WTC11 (cell line): ENCODE data around the gene SLAMF1. TPM values are rescaled to one million over a fixed set of nuclear protein-coding genes. Genes with fewer than 3 reads are reported as not detected.

Experiments used
- ATAC-seq: fragments of 200-7000 bp; cut with Tn5 transposase; 2 replicates; pipeline ENCODE4 v1.10.0; 2021; ENCODE audit warnings: mild to moderate bottlenecking, moderate library complexity
- CTCF ChIA-PET: fragments of 300-600 bp; sonication (Branson Sonifier 250); formaldehyde crosslinking; loops from one replicate; lab custom pipeline; 2021; ENCODE audit warnings: antibody characterized with exemption; lab: Charles Lee
- POLR2A ChIA-PET: fragments of 350-600 bp; sonication (Branson Sonifier 250); formaldehyde crosslinking; loops from one replicate; lab custom pipeline; 2021; ENCODE audit warnings: antibody characterized with exemption; lab: Charles Lee
- DNase-seq: peaks from one replicate; pipeline ENCODE4 v3.0.0; 2021; ENCODE audit warnings: low spot score
- H3K27ac Mint-ChIP-seq: 2 replicates; pipeline ENCODE4 v1.8.0; 2021; ENCODE audit warnings: mixed read lengths
- H3K27me3 Mint-ChIP-seq: 2 replicates; pipeline ENCODE4 v1.8.0; 2021; ENCODE audit warnings: low read depth, mild to moderate bottlenecking, moderate library complexity, mixed read lengths
- H3K36me3 Mint-ChIP-seq: 2 replicates; pipeline ENCODE4 v1.8.0; 2021; ENCODE audit warnings: mixed read lengths
- H3K4me1 Mint-ChIP-seq: 2 replicates; pipeline ENCODE4 v1.8.0; 2022; ENCODE audit warnings: mixed read lengths
- H3K4me3 Mint-ChIP-seq: 2 replicates; pipeline ENCODE4 v1.8.0; 2021; ENCODE audit warnings: mild to moderate bottlenecking, moderate library complexity, mixed read lengths
- H3K9me3 Mint-ChIP-seq: 2 replicates; pipeline ENCODE4 v1.8.0; 2021; ENCODE audit warnings: mixed read lengths
- ARID4B ChIP-seq: sonication (generic); formaldehyde crosslinking; IDR thresholded peaks from 2 replicates; pipeline ENCODE4 v1.8.0; 2023; ENCODE audit warnings: missing genetic modification reagents, mild to moderate bottlenecking, borderline replicate concordance
- ATF1 ChIP-seq: sonication (generic); formaldehyde crosslinking; IDR thresholded peaks from 2 replicates; pipeline ENCODE4 v1.8.1; 2023; ENCODE audit warnings: mild to moderate bottlenecking, moderate library complexity, missing genetic modification reagents
- ATF3 ChIP-seq: sonication (generic); formaldehyde crosslinking; conservative IDR thresholded peaks from 2 replicates; pipeline ENCODE4 v1.8.1; 2022; ENCODE audit warnings: mild to moderate bottlenecking, missing genetic modification reagents
- CREM ChIP-seq: sonication (generic); formaldehyde crosslinking; IDR thresholded peaks from 2 replicates; pipeline ENCODE4 v1.8.1; 2022; ENCODE audit warnings: mild to moderate bottlenecking, missing genetic modification reagents, moderate library complexity
- EMX1 ChIP-seq: fragments of 250-450 bp; sonication (Bioruptor Pico); IDR thresholded peaks from 2 replicates; pipeline ENCODE4 v1.8.0; 2021; ENCODE audit warnings: mild to moderate bottlenecking
- ETV6 ChIP-seq: sonication (generic); formaldehyde crosslinking; IDR thresholded peaks from 2 replicates; pipeline ENCODE4 v1.8.1; 2022; ENCODE audit warnings: mild to moderate bottlenecking, missing genetic modification reagents
- FOXJ3 ChIP-seq: sonication (generic); formaldehyde crosslinking; IDR thresholded peaks from 2 replicates; pipeline ENCODE4 v1.9.0; 2021; ENCODE audit warnings: missing genetic modification reagents, mild to moderate bottlenecking, borderline replicate concordance
- FOXK1 ChIP-seq: sonication (generic); formaldehyde crosslinking; IDR thresholded peaks from 2 replicates; pipeline ENCODE4 v1.8.0; 2022; ENCODE audit warnings: mild to moderate bottlenecking, moderate library complexity, missing genetic modification reagents
- GRHL2 ChIP-seq: fragments of 250-450 bp; sonication (Bioruptor Pico); IDR thresholded peaks from 2 replicates; pipeline ENCODE4 v1.8.0; 2022; ENCODE audit warnings: mild to moderate bottlenecking, moderate library complexity; ENCODE audit not compliant: insufficient replicate concordance, severe bottlenecking
- GTF2I ChIP-seq: fragments of 250-450 bp; sonication (Bioruptor Pico); conservative IDR thresholded peaks from 2 replicates; pipeline ENCODE4 v1.4.0; 2021; ENCODE audit warnings: mild to moderate bottlenecking
- JAZF1 ChIP-seq: fragments of 250-450 bp; sonication (Bioruptor Pico); IDR thresholded peaks from 2 replicates; pipeline ENCODE4 v1.9.0; 2021; ENCODE audit warnings: moderate library complexity, mild to moderate bottlenecking, inconsistent platforms
- KAT7 ChIP-seq: sonication (generic); formaldehyde crosslinking; IDR thresholded peaks from 2 replicates; pipeline ENCODE4 v1.8.1; 2023; ENCODE audit warnings: missing genetic modification reagents, mild to moderate bottlenecking, borderline replicate concordance
- MYBL2 ChIP-seq: sonication (generic); formaldehyde crosslinking; IDR thresholded peaks from 2 replicates; pipeline ENCODE4 v1.8.1; 2023; ENCODE audit warnings: mild to moderate bottlenecking, moderate library complexity, missing genetic modification reagents
- NR1H2 ChIP-seq: sonication (generic); formaldehyde crosslinking; IDR thresholded peaks from 2 replicates; pipeline ENCODE4 v1.9.0; 2021; ENCODE audit warnings: mild to moderate bottlenecking, moderate library complexity, missing genetic modification reagents
- PRRX2 ChIP-seq: fragments of 250-450 bp; sonication (Bioruptor Pico); IDR thresholded peaks from 2 replicates; pipeline ENCODE4 v1.8.0; 2021; ENCODE audit warnings: mild to moderate bottlenecking
- RELA ChIP-seq: sonication (generic); formaldehyde crosslinking; IDR thresholded peaks from 2 replicates; pipeline ENCODE4 v1.8.1; 2022; ENCODE audit warnings: missing genetic modification reagents, mild to moderate bottlenecking, borderline replicate concordance
- TCF7 ChIP-seq: sonication (generic); formaldehyde crosslinking; IDR thresholded peaks from 2 replicates; pipeline ENCODE4 v1.8.0; 2022; ENCODE audit warnings: mild to moderate bottlenecking, low read depth, missing genetic modification reagents, moderate library complexity
- ZNF219 ChIP-seq: sonication (generic); formaldehyde crosslinking; IDR thresholded peaks from 2 replicates; pipeline ENCODE4 v1.8.0; 2023; ENCODE audit warnings: missing genetic modification reagents, mild to moderate bottlenecking, borderline replicate concordance
- ZNF263 ChIP-seq: sonication (generic); formaldehyde crosslinking; IDR thresholded peaks from 2 replicates; pipeline ENCODE4 v1.8.1; 2022; ENCODE audit warnings: low read depth, mild to moderate bottlenecking, moderate library complexity, missing genetic modification reagents
- ZNF317 ChIP-seq: sonication (generic); formaldehyde crosslinking; IDR thresholded peaks from 2 replicates; pipeline ENCODE4 v1.8.1; 2023; ENCODE audit warnings: low read depth, mild to moderate bottlenecking, moderate library complexity, missing genetic modification reagents, borderline replicate concordance
- ZNF416 ChIP-seq: fragments of 250-450 bp; sonication (Bioruptor Pico); IDR thresholded peaks from 2 replicates; pipeline ENCODE4 v1.9.0; 2021; ENCODE audit warnings: mild to moderate bottlenecking, inconsistent platforms
- total RNA-seq: library from RNA; stranded (reverse); gene quantifications from 3 replicates; pipeline ENCODE4 v1.2.3, GENCODE V29; 2021
- TF ChIP-seq, protein P1 (sequence below): sonication (generic); formaldehyde crosslinking; IDR thresholded peaks from 2 replicates; pipeline ENCODE4 v1.8.1; 2022; ENCODE audit warnings: mild to moderate bottlenecking, missing genetic modification reagents, moderate library complexity, borderline replicate concordance
- TF ChIP-seq, protein P2 (sequence below): sonication (generic); formaldehyde crosslinking; IDR thresholded peaks from 2 replicates; pipeline ENCODE4 v1.8.1; 2023; ENCODE audit warnings: mild to moderate bottlenecking, missing genetic modification reagents
- TF ChIP-seq, protein P3 (sequence below): sonication (generic); formaldehyde crosslinking; IDR thresholded peaks from 2 replicates; pipeline ENCODE4 v1.8.0; 2022; ENCODE audit warnings: mild to moderate bottlenecking, missing genetic modification reagents
- TF ChIP-seq, protein P4 (sequence below): sonication (generic); formaldehyde crosslinking; IDR thresholded peaks from 2 replicates; pipeline ENCODE4 v1.8.0; 2023; ENCODE audit warnings: mild to moderate bottlenecking, missing genetic modification reagents

SLAMF1 gene
- total RNA-seq, 1 experiment from 2014 or later: 0.15 TPM

DNA sequence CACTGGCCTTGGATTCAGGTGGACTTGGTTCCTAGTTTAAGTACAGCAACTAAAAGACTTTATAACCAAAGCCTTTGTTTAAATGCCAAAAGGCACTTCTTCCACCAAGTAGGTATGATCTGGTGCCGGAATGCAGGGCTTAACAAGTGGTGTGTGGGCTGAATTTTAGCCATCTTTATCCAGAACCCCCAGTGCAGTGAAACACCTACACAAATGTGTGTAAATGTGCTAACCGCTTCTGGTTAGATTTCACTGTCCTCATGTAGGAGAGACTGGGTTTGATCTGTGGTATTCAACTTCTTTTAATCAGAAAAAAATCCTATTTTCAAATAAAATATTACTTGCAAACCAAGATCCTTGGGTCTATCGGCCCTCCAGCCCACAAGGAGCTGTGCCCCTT lies 10.3 kb downstream of the SLAMF1 start:
- Mint-ChIP-seq H3K36me3 (no peaks in the 10 kb centered on the region), H3K27ac (no peak overlapping the region), H3K4me3 (no peak overlapping the region), H3K27me3 (peaks cover 19% of the 10 kb centered on the region), H3K4me1 (peaks cover 23% of the 10 kb centered on the region), H3K9me3 (peaks cover 4% of the 10 kb centered on the region)
- TF ChIP-seq, protein P1, sequence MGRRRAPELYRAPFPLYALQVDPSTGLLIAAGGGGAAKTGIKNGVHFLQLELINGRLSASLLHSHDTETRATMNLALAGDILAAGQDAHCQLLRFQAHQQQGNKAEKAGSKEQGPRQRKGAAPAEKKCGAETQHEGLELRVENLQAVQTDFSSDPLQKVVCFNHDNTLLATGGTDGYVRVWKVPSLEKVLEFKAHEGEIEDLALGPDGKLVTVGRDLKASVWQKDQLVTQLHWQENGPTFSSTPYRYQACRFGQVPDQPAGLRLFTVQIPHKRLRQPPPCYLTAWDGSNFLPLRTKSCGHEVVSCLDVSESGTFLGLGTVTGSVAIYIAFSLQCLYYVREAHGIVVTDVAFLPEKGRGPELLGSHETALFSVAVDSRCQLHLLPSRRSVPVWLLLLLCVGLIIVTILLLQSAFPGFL: no peak
- no peak for TF ChIP-seq EMX1 (CRISPR knock-in tag)
- TF ChIP-seq ZNF416 (CRISPR knock-in tag): no peak
- TF ChIP-seq ATF3: no peak
- no peak for TF ChIP-seq CREM (CRISPR knock-in tag)
- TF ChIP-seq, protein P2, sequence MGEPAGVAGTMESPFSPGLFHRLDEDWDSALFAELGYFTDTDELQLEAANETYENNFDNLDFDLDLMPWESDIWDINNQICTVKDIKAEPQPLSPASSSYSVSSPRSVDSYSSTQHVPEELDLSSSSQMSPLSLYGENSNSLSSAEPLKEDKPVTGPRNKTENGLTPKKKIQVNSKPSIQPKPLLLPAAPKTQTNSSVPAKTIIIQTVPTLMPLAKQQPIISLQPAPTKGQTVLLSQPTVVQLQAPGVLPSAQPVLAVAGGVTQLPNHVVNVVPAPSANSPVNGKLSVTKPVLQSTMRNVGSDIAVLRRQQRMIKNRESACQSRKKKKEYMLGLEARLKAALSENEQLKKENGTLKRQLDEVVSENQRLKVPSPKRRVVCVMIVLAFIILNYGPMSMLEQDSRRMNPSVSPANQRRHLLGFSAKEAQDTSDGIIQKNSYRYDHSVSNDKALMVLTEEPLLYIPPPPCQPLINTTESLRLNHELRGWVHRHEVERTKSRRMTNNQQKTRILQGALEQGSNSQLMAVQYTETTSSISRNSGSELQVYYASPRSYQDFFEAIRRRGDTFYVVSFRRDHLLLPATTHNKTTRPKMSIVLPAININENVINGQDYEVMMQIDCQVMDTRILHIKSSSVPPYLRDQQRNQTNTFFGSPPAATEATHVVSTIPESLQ (CRISPR knock-in tag): no peak
- TF ChIP-seq PRRX2 (CRISPR knock-in tag): no peak
- no peak for TF ChIP-seq FOXJ3 (CRISPR knock-in tag)
- TF ChIP-seq GTF2I: no peak
- no peak for TF ChIP-seq ZNF263 (CRISPR knock-in tag)
- no peak for TF ChIP-seq MYBL2 (CRISPR knock-in tag)
- TF ChIP-seq ATF1: no peak
- no peak for TF ChIP-seq RELA (CRISPR knock-in tag)
- TF ChIP-seq ZNF219 (CRISPR knock-in tag): no peak
- ChIA-PET CTCF (no interaction called here), POLR2A (no interaction called here)
- ATAC-seq (no peak), DNase-seq (no peak)

DNA sequence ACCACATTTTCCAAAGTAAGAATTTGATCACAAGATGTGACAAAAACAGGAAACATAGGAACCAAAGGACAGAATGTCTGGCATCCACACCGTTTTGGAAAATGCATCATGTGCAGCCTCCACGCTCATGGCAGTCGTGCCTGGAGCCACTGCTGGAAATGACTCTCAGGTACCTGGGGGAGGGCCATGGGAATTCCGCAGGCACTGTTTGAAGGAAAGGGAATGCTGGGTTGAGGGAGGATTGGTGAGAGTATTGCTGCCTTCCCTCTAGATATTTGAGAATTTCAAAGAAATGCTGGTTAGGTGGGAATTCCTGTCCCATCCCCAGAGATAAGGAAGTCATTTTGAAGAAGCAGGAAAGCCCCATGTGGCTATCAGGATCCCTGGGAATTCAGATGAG lies 10.8 kb downstream of the SLAMF1 start:
- H3K4me1 Mint-ChIP-seq: peaks cover 23% of the 10 kb centered on the region
- peaks cover 19% of the 10 kb centered on the region for H3K27me3 Mint-ChIP-seq
- H3K36me3 Mint-ChIP-seq: no peaks in the 10 kb centered on the region
- POLR2A ChIA-PET: no interaction called here
- H3K9me3 Mint-ChIP-seq: peaks cover 5% of the 10 kb centered on the region
- CTCF ChIA-PET: no interaction called here
- DNase-seq (no peak), ATAC-seq (no peak)
- no peak overlapping the region for H3K4me3 Mint-ChIP-seq
- H3K27ac Mint-ChIP-seq: no peak overlapping the region
- TF ChIP-seq JAZF1 (CRISPR knock-in tag) (no peak), TCF7 (CRISPR knock-in tag) (no peak), ZNF317 (no peak), NR1H2 (CRISPR knock-in tag) (no peak), KAT7 (no peak), ARID4B (no peak), FOXK1 (CRISPR knock-in tag) (no peak), ETV6 (CRISPR knock-in tag) (no peak), GRHL2 (CRISPR knock-in tag) (no peak)
- TF ChIP-seq, protein P3, sequence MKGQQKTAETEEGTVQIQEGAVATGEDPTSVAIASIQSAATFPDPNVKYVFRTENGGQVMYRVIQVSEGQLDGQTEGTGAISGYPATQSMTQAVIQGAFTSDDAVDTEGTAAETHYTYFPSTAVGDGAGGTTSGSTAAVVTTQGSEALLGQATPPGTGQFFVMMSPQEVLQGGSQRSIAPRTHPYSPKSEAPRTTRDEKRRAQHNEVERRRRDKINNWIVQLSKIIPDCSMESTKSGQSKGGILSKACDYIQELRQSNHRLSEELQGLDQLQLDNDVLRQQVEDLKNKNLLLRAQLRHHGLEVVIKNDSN: no peak
- TF ChIP-seq, protein P4, sequence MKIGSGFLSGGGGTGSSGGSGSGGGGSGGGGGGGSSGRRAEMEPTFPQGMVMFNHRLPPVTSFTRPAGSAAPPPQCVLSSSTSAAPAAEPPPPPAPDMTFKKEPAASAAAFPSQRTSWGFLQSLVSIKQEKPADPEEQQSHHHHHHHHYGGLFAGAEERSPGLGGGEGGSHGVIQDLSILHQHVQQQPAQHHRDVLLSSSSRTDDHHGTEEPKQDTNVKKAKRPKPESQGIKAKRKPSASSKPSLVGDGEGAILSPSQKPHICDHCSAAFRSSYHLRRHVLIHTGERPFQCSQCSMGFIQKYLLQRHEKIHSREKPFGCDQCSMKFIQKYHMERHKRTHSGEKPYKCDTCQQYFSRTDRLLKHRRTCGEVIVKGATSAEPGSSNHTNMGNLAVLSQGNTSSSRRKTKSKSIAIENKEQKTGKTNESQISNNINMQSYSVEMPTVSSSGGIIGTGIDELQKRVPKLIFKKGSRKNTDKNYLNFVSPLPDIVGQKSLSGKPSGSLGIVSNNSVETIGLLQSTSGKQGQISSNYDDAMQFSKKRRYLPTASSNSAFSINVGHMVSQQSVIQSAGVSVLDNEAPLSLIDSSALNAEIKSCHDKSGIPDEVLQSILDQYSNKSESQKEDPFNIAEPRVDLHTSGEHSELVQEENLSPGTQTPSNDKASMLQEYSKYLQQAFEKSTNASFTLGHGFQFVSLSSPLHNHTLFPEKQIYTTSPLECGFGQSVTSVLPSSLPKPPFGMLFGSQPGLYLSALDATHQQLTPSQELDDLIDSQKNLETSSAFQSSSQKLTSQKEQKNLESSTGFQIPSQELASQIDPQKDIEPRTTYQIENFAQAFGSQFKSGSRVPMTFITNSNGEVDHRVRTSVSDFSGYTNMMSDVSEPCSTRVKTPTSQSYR (CRISPR knock-in tag): no peak
